ENCODE measurements around the gene BBIP1. TPM values are rescaled to one million over a fixed set of nuclear protein-coding genes. Genes with fewer than 3 reads are reported as not detected.

BBIP1 gene
- total and polyA plus RNA-seq, 2 donors (not counting 3 experiments of a cell fraction or from before 2014, with no cell fraction given), result 9.9 to 32.8 TPM

DNA sequence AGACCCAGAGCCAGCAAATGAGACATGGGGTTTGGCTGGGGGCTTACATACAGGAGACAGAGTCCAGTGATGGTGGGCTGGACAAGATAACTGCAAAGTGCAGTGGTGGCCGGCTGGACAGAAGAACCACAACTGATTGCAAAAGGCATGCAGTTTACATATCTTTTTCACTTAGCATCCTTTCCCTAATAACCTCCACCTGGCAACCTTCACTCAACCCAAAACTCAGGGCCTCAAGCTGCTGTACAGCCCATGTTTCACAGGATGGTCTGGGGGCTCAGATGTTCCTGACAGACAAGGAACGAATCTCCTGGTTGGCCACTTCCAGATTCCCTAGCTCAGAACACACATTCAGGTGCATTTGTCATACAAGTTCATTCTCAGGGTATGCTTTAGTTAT, 55.0 kb downstream of the BBIP1 start:
- Histone ChIP-seq H3K4me1 (ENCODE audit: control insufficient read depth, extremely low read depth, insufficient read depth, low read length) (no peaks in the 10 kb centered on the region), H3K27me3 (ENCODE audit: control insufficient read depth in 2 of 2, insufficient read depth in 2 of 2, low read length in 2 of 2) (peaks cover 8 to 13% of the 10 kb centered on the region in 2 experiments), H3K9me3 (replicated peaks; ENCODE audit: control insufficient read depth, insufficient read depth, low read length) (no peaks in the 10 kb centered on the region), H3K79me2 (ENCODE audit: control insufficient read depth, insufficient read depth, low read length) (no peaks in the 10 kb centered on the region), H3K9ac (replicated peaks; ENCODE audit: extremely low read depth, insufficient read depth, low read length) (no peak overlapping the region), H3K27ac (ENCODE audit: insufficient read depth, low read depth, low read length) (no peak overlapping the region), H3K9me1 (replicated peaks; ENCODE audit: control insufficient read depth, extremely low read depth, insufficient read depth, low read length) (no peaks in the 10 kb centered on the region), H3K4me3 (replicated peaks in 1 of 3; ENCODE audit: insufficient read depth in 1 of 3, low read depth in 1 of 3, low read length in 3 of 3) (no peak overlapping the region), H3K4me2 (ENCODE audit: insufficient read depth, low read length) (no peak overlapping the region), H3K36me3 (ENCODE audit: control insufficient read depth in 2 of 2, extremely low read depth in 1 of 2, insufficient read depth in 2 of 2, low read length in 2 of 2) (no peaks in the 10 kb centered on the region), H2AFZ (ENCODE audit: low read depth, low read length) (no peak overlapping the region), H4K20me1 (replicated peaks; ENCODE audit: control insufficient read depth, extremely low read depth, insufficient read depth, low read length) (no peaks in the 10 kb centered on the region)
- TF ChIP-seq MYC (IDR thresholded peaks at IDR 0.05; ENCODE audit: low read depth, low read length), result no peak
- TF ChIP-seq, protein P1, sequence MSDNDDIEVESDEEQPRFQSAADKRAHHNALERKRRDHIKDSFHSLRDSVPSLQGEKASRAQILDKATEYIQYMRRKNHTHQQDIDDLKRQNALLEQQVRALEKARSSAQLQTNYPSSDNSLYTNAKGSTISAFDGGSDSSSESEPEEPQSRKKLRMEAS (IDR thresholded peaks at IDR 0.05; ENCODE audit: insufficient read depth, insufficient read length), result no peak
- TF ChIP-seq, protein P2, sequence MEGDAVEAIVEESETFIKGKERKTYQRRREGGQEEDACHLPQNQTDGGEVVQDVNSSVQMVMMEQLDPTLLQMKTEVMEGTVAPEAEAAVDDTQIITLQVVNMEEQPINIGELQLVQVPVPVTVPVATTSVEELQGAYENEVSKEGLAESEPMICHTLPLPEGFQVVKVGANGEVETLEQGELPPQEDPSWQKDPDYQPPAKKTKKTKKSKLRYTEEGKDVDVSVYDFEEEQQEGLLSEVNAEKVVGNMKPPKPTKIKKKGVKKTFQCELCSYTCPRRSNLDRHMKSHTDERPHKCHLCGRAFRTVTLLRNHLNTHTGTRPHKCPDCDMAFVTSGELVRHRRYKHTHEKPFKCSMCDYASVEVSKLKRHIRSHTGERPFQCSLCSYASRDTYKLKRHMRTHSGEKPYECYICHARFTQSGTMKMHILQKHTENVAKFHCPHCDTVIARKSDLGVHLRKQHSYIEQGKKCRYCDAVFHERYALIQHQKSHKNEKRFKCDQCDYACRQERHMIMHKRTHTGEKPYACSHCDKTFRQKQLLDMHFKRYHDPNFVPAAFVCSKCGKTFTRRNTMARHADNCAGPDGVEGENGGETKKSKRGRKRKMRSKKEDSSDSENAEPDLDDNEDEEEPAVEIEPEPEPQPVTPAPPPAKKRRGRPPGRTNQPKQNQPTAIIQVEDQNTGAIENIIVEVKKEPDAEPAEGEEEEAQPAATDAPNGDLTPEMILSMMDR (IDR thresholded peaks at IDR 0.05; ENCODE audit: extremely low read depth in 1 of 2, insufficient read depth in 1 of 2, low read depth in 1 of 2, low read length in 2 of 2), result no peak
- TF ChIP-seq POLR2AphosphoS5 (IDR thresholded peaks at IDR 0.05; ENCODE audit: insufficient read depth, low read depth, low read length), result no peak
- TF ChIP-seq JUN (IDR thresholded peaks at IDR 0.05; ENCODE audit: borderline replicate concordance, insufficient read depth, insufficient read length, low read depth), result no peak
- no peak for TF ChIP-seq FOS (IDR thresholded peaks at IDR 0.05; ENCODE audit: borderline replicate concordance, insufficient read depth, low read length)
- no peak for TF ChIP-seq EZH2 (IDR thresholded peaks at IDR 0.05; ENCODE audit: borderline replicate concordance, low read depth, low read length, severe bottlenecking)
- TF ChIP-seq GATA2 (IDR thresholded peaks at IDR 0.05; ENCODE audit: insufficient read depth, insufficient read length, low read depth, low read length), result no peak
- TF ChIP-seq POLR2A (IDR thresholded peaks at IDR 0.05; ENCODE audit: low read depth, low read length), result no peak
- intact Hi-C loops (cut with micrococcal nuclease) (loop anchor here (5.0 kb wide), 1 partner anchor 87 kb away; no protein-coding TSS in a partner anchor), dilution Hi-C loops (cut with MboI; ENCODE audit: extremely low pct_ligation_motif_present, low sequenced_read_pairs) (no loop called here)
- FAIRE-seq, result no peak
- POLR2A ChIA-PET, result no interaction called here
- DNase-seq (ENCODE audit: low read depth, low spot score), result no peak
- no TSS peak for BruUV-seq (replicated peaks)
- CTCF ChIA-PET, result no interaction called here

Data from endothelial cell of umbilical vein (primary cell).